VCaP (cell line): ENCODE data around the gene MPDZ.

Experiments
- H3K27ac ChIP-seq: fragments of 450-650 bp; 2 replicates; pipeline ENCODE4 v1.5.1; 2017
- CTCF ChIP-seq: fragments of 450-650 bp; conservative IDR thresholded peaks from 2 replicates; pipeline ENCODE4 v1.5.1; 2017; ENCODE audit warnings: mild to moderate bottlenecking, moderate library complexity

Gene MPDZ

DNA sequence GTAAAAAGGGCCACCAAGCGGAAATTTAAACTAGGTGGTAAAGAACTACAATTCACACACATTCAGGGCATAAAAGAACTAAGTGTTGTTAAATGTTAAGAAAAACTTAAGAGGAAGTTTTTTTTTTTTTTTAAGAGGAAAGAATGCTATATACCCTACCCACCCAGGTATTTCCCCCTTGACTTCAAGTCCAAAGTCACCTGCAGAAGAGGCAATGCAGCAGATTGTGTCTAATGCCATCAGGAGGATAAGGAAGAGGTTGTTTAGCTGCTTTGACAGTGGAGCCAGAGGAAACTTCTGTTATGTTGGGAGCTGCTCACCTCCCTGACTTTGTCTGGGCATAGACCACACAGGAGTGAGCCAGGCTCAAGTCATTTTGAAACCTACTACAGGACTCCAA is 69.2 kb downstream of the MPDZ start:
- TF ChIP-seq CTCF: no peak
- H3K27ac ChIP-seq: no peak overlapping the region

DNA sequence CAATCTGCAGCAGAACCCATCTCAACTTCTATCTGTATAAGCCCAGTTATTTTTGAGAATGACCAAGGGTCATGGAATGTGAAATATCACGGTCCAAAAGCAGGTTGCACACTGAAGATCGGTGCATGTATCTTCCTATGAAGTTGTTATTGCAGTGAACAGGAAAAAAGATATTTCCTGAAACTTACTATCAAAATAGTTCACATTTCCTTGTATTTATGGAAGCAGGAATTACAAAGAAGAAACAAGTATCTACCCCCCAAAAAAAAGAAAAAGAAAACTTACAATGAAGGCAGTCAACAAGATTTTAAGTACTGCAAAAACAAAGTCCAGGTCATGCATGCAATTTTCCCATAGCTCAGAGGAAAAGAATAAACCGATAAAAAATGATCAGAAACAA is 70.0 kb downstream of the MPDZ start:
- TF ChIP-seq CTCF: no peak

GRCh38 chr9:13205824-13206223 is 73.7 kb downstream of the MPDZ start:
- H3K27ac ChIP-seq: no peak overlapping the region
- no peak for TF ChIP-seq CTCF

More for the DNA sequence above, 70.0 kb downstream of the MPDZ start:
- no peak overlapping the region for H3K27ac ChIP-seq

- TF ChIP-seq CTCF: no peak
Observed at GRCh38 chr9:13190040-13190439, 89.5 kb downstream of the MPDZ start.

GRCh38 chr9:13189362-13189761 is 90.1 kb downstream of the MPDZ start:
- no peak for TF ChIP-seq CTCF
- no peak overlapping the region for H3K27ac ChIP-seq

More at GRCh38 chr9:13190040-13190439, 89.5 kb downstream of the MPDZ start:
- no peak overlapping the region for H3K27ac ChIP-seq

DNA sequence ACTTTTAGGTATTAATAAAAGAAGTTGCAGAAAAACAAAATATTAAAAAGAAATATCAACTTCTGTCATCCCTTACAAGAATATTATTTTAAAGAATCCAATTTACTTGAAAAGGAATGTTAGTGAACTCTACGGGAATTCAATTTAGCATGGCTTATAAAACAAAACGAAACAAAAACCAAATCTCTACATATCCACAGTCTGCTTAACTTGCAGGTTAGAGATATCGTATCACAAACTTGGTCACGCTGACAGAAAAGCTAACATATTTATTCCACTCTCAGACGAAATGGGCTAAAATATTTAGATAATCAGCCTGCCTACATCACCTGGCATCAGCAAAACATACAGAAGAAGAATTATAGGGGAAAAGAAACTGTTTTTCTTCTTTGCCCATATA is 92.7 kb downstream of the MPDZ start:
- H3K27ac ChIP-seq: no peak overlapping the region
- no peak for TF ChIP-seq CTCF

DNA sequence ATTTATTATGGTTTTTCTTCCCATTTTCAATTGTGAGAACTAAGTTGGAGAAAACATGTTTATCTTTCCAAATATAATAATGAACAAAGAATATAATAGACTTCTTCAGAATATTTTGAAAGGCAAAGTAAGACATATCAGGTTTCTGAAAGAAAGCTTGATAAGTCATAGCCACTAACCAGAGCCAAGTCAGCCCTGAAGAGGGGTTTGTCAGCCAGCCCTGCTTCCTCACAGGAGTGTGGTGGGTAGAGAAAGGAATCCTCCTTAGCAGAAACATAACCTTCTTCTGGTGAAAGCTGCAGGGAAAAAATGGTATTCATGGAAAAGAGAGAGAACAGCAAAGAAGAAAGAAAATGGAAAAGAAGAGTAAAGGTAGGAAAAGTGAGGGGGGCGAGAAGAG is 93.4 kb downstream of the MPDZ start:
- H3K27ac ChIP-seq: no peak overlapping the region
- TF ChIP-seq CTCF: no peak

GRCh38 chr9:13181652-13182051 is 97.8 kb downstream of the MPDZ start:
- TF ChIP-seq CTCF: no peak

More at GRCh38 chr9:13181652-13182051, 97.8 kb downstream of the MPDZ start:
- H3K27ac ChIP-seq: no peak overlapping the region
